DLD1 (cell line): ENCODE results near the gene GSAP.
"Not testable (repeated sequence)": the region's sequence is repeated elsewhere in the genome, so short reads cannot be mapped to it uniquely, and the experiment has no call there.

Source experiments
- in situ Hi-C: cut with HindIII; loops from 2 replicates; pipeline ENCODE4 v1.10.0; 2017; ENCODE audit warnings: low sequenced_read_pairs

Gene GSAP

DNA sequence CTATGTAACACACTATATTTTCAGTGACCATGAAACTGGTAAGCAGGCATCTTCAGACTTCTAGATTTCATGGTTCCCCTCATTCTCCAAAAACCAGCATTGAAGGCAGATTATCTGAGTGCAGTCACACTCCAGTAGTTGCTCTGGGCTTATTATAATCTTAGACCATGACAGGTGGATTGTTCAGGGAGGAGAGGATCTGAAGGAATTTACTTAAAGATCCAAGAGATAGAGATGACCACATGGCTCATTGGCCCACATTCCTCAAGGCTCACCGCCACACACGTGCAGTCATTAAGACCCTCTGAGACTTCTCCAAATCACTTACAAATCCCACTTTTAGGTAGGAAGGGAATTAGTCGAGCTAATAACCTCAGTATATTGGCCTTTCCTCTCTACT is 55.2 kb downstream of the GSAP start:
- in situ Hi-C loops, result no loop called here

DNA sequence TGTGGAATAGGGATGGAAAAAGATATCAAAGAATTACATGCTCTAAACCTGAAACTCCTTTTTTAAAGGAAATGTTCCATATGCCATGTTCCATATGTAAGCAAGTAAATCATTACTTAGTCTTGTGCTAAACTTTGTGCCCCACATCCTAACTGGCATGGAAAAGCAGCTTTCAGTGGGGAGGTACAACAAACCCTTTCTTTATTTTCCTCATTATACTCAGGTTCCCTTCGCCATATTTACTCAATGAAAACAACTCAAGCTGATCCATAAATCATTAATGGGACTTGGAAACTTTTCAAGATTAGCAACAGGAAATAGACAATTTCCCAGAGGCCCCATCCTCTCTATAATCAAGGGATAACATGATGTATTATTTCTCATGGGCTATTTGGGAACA is 56.0 kb downstream of the GSAP start:
- in situ Hi-C loops, result no loop called here

GRCh38 chr7:77359599-77359998 is 56.5 kb downstream of the GSAP start:
- in situ Hi-C loops, result no loop called here

GRCh38 chr7:77354914-77355313 is 61.2 kb downstream of the GSAP start:
- in situ Hi-C loops, result no loop called here

DNA sequence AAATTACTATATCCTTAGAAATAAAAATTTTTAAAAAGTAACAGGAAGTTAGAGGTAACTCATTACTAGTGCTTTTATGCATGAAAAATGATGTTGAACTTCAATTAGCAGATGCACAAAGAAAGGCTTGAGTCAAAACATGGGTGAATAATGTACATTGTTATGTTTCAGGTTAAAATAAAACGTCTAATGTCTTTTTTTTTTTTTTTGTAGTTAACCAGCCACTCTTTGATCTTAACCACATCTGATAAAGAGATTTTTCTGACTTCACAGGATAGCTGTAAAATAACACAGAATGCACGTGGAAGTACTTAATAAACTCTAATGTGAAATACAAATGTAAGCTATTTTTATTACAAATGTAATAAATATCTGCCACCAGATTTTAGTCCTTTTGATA is 61.7 kb downstream of the GSAP start:
- in situ Hi-C loops, result no loop called here

DNA sequence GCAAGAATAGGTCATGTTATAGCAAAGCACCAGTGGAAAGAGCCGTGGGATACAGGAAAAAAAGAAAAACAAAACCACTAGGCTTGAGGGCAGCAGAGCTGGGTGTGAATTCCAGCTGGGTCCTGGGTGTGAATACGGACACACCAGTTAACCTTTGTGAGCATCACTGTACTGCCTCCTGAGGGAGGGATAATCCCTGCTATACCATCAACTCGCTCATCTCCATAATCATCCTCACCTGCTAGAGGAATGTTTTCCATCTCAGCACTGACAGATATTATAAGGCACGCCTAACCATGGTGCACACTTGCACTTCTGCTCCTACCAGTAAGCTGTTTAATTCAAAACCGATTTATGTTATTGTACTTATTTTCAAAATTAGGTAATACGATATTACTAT is 62.2 kb downstream of the GSAP start:
- in situ Hi-C loops, result no loop called here

GRCh38 chr7:77353407-77353721 is 62.8 kb downstream of the GSAP start:
- in situ Hi-C loops, result no loop called here

- in situ Hi-C loops, result no loop called here
Observed at GRCh38 chr7:77352665-77353406, 63.3 kb downstream of the GSAP start.

DNA sequence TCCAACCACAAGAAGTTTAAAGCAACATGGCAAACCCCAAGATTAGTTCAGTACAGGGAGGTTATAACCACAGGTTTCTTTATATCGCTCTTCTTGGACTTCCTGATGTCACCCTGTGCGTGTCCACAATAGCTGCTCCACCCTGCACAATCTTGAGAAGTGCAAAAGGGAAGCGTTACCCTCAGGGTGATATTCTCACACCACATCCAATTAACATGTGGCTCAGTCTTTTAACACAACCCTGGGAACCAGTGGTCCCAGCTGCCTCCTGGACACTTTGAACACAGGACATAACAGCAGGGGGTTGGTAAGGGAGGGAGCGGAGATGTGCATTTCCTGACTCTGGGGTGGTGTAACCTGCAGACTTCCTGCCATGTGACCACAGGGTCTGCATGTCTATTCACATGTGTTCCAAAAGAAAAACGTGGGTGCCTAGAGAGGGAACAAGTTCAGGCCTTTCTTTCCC is 64.6 kb downstream of the GSAP start:
- in situ Hi-C loops, result no loop called here

GRCh38 chr7:77349141-77349540 is 67.0 kb downstream of the GSAP start:
- in situ Hi-C loops, result no loop called here

GRCh38 chr7:77348371-77348813 is 67.8 kb downstream of the GSAP start:
- in situ Hi-C loops, result no loop called here

- in situ Hi-C loops, result no loop called here
Observed at GRCh38 chr7:77346441-77346840, 69.7 kb downstream of the GSAP start.

- in situ Hi-C loops, result not testable (repeated sequence)
Observed at GRCh38 chr7:77345426-77345825, 70.7 kb downstream of the GSAP start.

DNA sequence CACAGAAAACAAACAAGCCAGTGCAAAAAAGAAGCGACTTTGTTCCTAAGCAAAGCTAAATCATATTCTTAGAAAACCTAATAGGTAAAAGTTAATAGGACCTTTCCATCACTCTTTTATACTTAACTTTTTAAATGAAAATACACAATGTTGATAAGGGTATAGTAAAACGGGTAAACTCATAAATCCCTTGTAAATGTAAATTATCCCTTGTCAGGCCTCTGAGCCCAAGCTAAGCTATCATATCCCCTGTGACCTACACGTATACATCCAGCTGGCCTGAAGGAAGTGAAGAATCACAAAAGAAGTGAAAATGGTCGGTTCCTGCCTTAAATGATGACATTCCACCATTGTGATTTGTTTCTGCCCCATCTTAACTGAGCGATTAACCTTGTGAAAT is 76.4 kb downstream of the GSAP start:
- in situ Hi-C loops, result no loop called here

DNA sequence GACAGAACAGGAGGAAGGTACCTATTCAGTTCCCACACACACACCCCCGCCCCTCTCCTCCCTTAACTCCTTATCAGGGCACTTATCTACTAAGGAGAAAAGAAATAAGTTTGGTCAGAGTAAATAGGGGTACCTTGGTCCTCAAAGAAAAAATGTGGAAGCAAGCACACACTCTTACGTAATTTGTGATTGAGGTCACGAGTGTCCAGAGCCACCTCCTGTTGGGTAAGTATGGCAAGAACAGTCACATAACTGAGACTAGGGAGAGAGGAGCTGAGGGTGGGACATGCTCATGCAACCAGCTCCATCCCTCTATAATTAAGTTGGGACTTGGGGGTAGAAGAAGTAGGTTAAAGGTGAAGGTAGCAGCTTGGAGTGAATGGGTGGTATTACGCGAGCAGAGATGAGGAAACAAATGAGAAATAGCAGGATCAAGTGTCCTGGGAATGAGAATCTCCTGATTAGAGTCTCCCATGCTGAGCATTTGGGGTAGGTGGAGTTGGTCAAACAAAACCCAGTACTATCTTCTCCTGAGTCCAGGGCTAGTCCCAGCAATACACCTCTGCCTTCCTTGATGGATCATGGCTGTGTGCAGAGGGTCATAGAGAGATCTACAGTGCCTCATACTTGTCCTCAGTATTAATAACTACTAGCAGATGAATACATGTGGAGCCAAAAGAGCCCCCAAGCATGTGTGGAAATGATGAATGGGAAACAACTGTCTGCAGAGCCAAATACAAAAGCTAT is 77.1 kb downstream of the GSAP start:
- in situ Hi-C loops, result no loop called here

DNA sequence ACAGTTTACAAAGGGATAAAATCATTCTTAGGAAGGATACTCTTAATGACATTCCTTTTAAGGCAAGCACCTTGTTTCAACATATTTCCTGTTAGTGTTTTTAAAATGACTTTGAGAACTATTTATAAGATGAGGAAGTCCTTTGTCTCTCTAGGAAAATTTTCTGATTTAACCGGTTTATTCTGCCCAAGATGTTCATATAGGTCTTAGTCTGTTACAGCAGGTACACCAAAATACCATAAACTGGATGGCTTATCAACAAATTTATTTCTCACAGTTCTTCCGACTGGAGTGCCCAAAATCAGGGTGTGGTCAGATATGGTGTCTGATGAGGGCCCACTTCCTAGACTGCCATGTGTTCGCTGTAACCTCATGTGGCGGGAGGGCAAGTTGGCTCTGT is 77.9 kb downstream of the GSAP start:
- in situ Hi-C loops, result no loop called here

DNA sequence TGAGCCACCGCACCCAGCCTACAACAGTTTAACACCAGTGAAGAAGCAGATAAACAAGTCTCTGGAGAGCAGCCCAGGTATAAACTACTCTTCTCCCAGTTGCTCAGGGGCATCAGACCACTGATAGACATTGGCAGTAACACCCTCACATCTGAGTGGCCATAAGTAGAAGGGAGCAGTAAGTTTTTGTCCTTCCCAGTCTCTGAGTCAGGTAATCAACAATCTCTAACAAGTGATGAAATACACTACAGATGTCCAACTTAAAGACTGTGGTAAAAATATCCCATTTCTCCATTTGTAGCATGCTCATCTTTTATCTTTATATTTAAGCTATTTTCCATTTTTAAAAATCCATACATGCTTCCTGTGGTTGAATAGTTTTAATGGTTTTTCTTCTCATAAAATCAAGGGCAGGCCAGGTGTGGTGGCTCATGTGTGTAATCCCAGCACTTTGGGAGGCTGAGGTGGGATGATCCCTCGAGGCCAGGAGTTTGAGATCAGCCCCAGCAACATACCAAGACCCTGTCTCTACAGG is 78.6 kb downstream of the GSAP start:
- in situ Hi-C loops, result no loop called here

DNA sequence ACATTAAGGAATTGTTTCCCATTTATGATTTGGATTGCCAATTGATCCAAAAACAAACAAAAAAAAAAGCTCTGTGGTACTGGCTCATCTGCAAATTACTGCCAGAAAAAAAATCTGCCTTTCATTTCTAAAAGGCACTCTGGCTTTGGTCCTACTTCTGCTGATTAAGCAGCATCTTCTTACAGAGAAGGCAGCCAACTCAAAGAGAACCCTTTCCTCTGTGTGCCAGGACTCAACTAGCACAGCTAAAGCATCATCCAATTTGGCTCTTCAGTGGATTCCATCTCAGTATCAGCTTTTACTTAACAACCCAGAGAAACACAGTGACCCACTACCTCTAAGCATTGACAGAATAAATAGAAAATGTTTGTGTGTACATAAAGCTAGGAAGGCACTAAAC is 80.6 kb downstream of the GSAP start:
- in situ Hi-C loops, result no loop called here

DNA sequence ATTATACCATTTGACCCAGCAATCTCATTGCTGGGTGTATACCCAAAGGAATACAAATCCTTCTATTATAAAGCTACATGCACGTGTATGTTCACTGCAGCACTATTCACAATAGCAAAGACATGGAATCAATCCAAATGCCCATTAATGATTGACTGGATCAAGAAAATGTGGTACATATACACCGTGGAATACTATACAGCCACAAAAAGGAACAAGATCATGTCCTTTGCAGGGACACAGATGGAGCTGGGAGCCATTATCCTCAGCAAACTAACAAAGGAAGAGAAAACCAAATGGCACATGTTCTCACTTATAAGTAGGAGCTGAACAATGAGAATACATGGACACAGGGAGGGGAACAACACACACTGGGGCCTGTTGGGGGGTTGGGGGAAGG is 82.1 kb downstream of the GSAP start:
- in situ Hi-C loops, result not testable (repeated sequence)

DNA sequence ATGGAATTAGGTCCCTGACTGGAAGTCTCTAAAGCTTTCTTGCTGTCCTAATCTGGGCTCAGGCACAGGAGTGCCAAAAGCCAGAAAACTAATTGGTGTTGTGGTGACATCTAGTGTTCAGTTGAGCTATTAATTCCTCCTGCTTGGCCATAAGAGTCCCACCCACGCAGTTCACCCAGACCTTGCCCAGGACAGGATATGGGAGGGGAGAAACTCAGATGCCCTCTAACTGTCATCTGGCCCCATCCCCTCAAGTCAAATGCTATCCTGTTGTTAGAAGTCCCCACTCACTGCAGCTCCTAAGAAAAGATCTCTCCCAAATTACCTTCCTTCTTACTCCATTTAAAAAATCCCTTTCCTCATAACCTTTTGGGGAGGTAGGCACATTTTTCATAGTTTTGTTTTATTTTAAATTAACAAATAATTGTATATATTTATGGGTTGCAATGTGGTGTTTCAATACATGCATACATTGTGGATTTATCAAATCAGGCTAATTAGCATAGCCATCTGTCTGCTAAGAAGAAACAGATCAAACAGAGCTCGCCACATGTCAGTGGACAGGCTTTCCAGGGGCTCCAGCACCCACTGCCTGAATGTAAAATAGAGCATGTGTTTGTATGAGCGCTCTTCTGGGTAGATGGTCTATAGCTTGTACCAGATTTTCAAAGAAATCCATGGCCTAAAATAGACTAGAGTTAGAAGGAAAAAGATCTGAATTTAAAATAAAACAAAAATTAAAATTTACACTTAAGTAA is 84.0 kb downstream of the GSAP start:
- in situ Hi-C loops, result no loop called here

GRCh38 chr7:77330169-77330882 is 85.8 kb downstream of the GSAP start:
- in situ Hi-C loops, result no loop called here
